B cell (primary cell): ENCODE measurements around the gene BMERB1. TPM values are rescaled to one million over a fixed set of nuclear protein-coding genes. Genes with fewer than 3 reads are reported as not detected.

Source experiments
- ATAC-seq: fragments of 200-7000 bp; cut with Tn5 transposase; one replicate; pipeline ENCODE4 v1.10.0; 2021; ENCODE audit warnings: low read depth, mild to moderate bottlenecking, moderate number of reproducible peaks, moderate library complexity
- CTCF ChIA-PET: fragments of 350-600 bp; sonication (Branson Sonifier 250); formaldehyde crosslinking; loops from one replicate; lab custom pipeline; 2021; ENCODE audit warnings: antibody characterized with exemption, inconsistent platforms; lab: Charles Lee
- POLR2A ChIA-PET: fragments of 350-600 bp; sonication (Branson Sonifier 250); formaldehyde crosslinking; loops from one replicate; lab custom pipeline; 2021; ENCODE audit warnings: antibody characterized with exemption; lab: Charles Lee
- DNase-seq: peaks from one replicate; pipeline ENCODE4 v3.0.0; 2013
- H2AFZ ChIP-seq: 2 replicates; pipeline ENCODE4 v1.6.1; 2012; ENCODE audit warnings: mild to moderate bottlenecking, low read depth, low read length; ENCODE audit not compliant: insufficient read depth, poor library complexity, severe bottlenecking
- H3K27ac ChIP-seq, 2 donors: 1 replicate in 1 of 2; 2 replicates in 1 of 2; pipeline ENCODE4 v1.5.1; 2012 to 2013; ENCODE audit warnings: low read length in 2 of 2, mild to moderate bottlenecking in 2 of 2, moderate library complexity in 1 of 2
- H3K27me3 ChIP-seq, 4 experiments: fragments of 200-600 bp in 1 of 4; sonication (generic) in 1 of 4; replicated peaks in 1 of 4; 1 replicate in 2 of 4; 2 replicates in 2 of 4; pipeline versions ENCODE4 v1.6.1 to v1.7.0; 2013 to 2016; ENCODE audit warnings: low read length in 3 of 4, mild to moderate bottlenecking in 2 of 4, mixed read lengths in 1 of 4, moderate library complexity in 1 of 4; ENCODE audit not compliant: insufficient read depth in 4 of 4, control insufficient read depth in 3 of 4; ENCODE audit errors: control extremely low read depth in 1 of 4
- H3K36me3 ChIP-seq, 2 experiments: replicated peaks in 1 of 2; 1 replicate in 1 of 2; 2 replicates in 1 of 2; pipeline versions ENCODE4 v1.6.1 to v1.7.1; 2013; ENCODE audit warnings: low read length in 1 of 2; ENCODE audit not compliant: insufficient read depth in 2 of 2, control insufficient read depth in 1 of 2; ENCODE audit errors: control extremely low read depth in 1 of 2, extremely low read depth in 1 of 2
- H3K4me1 ChIP-seq, 2 donors: fragments of 200-600 bp in 1 of 2; sonication (generic) in 1 of 2; 1 replicate in 1 of 2; 2 replicates in 1 of 2; pipeline versions ENCODE4 v1.5.1 to v1.6.1; 2013 to 2017; ENCODE audit warnings: low read length in 2 of 2; ENCODE audit not compliant: control insufficient read depth in 2 of 2, insufficient read depth in 2 of 2
- H3K4me2 ChIP-seq: replicated peaks from 2 replicates; pipeline ENCODE3; 2012; ENCODE audit warnings: mild to moderate bottlenecking, low read depth, low read length; ENCODE audit not compliant: poor library complexity, severe bottlenecking
- H3K4me3 ChIP-seq, 5 experiments: fragments of 200-600 bp in 1 of 5; sonication (generic) in 1 of 5; 1 replicate in 3 of 5; 2 replicates in 2 of 5; pipeline versions ENCODE4 v1.5.1 to v1.7.0; 2011 to 2016; ENCODE audit warnings: low read length in 4 of 5, mild to moderate bottlenecking in 4 of 5, low read depth in 2 of 5, control low read depth in 1 of 5, moderate library complexity in 1 of 5; ENCODE audit not compliant: insufficient read depth in 1 of 5; ENCODE audit errors: control extremely low read depth in 1 of 5, extremely low read depth in 1 of 5
- H3K79me2 ChIP-seq: fragments of 200-600 bp; sonication (generic); one replicate; pipeline ENCODE4 v1.6.0; 2016; ENCODE audit warnings: low read length; ENCODE audit not compliant: control insufficient read depth, insufficient read depth
- H3K9ac ChIP-seq: fragments of 200-600 bp; sonication (generic); 2 replicates; pipeline ENCODE4 v1.6.1; 2017; ENCODE audit warnings: mild to moderate bottlenecking, low read length, moderate library complexity
- H3K9me3 ChIP-seq, 3 donors: one replicate each; pipeline versions ENCODE4 v1.6.1 to v1.7.1; 2013; ENCODE audit warnings: low read length in 2 of 3; ENCODE audit not compliant: control insufficient read depth in 2 of 3, insufficient read depth in 1 of 3; ENCODE audit errors: control extremely low read depth in 1 of 3
- H4K20me1 ChIP-seq: 2 replicates; pipeline ENCODE4 v1.6.0; 2012; ENCODE audit warnings: mild to moderate bottlenecking, low read length; ENCODE audit not compliant: insufficient read depth, control insufficient read depth, poor library complexity, severe bottlenecking
- H3K27ac Mint-ChIP-seq: one replicate; pipeline ENCODE4 v1.8.0; 2021; ENCODE audit warnings: mixed read lengths
- H3K27me3 Mint-ChIP-seq: one replicate; pipeline ENCODE4 v1.8.0; 2021; ENCODE audit warnings: mixed read lengths
- H3K4me1 Mint-ChIP-seq: one replicate; pipeline ENCODE4 v1.8.0; 2021; ENCODE audit warnings: mixed read lengths
- H3K4me3 Mint-ChIP-seq: one replicate; pipeline ENCODE4 v1.8.0; 2021; ENCODE audit warnings: mixed read lengths
- H3K9me3 Mint-ChIP-seq: one replicate; pipeline ENCODE4 v1.8.0; 2022; ENCODE audit warnings: mixed read lengths; ENCODE audit not compliant: insufficient read depth
- CTCF ChIP-seq: fragments of 200-600 bp; IDR thresholded peaks from one replicate; pipeline ENCODE4 v1.8.0; 2022; ENCODE audit warnings: antibody characterized with exemption, mild to moderate bottlenecking
- EZH2 ChIP-seq: IDR thresholded peaks from 2 replicates; pipeline ENCODE4 v1.6.1; 2012; ENCODE audit warnings: borderline replicate concordance, low read depth, mild to moderate bottlenecking, moderate library complexity, low read length; ENCODE audit not compliant: insufficient read depth, poor library complexity, severe bottlenecking
- WGBS: methylation state at CpG from one replicate; pipeline ENCODE4 v1.1.5; 2013; ENCODE audit warnings: missing lambda C conversion rate; ENCODE audit not compliant: insufficient coverage; 5-methylcytosine and 5-hydroxymethylcytosine counted together
- intact Hi-C: fragments of 100-400 bp; cut with micrococcal nuclease; formaldehyde crosslinking; loops from one replicate; pipeline ENCODE4 v1.10.0; 2022
- polyA plus RNA-seq: library from polyadenylated mRNA; depleted of rRNA; stranded (reverse); fragments of >200 nt; gene quantifications from 2 replicates; pipeline ENCODE4 v1.2.3, GENCODE V29; 2012
- total RNA-seq, 2 donors: library from RNA; stranded (reverse); fragments of 120-200 nt in 1 of 2; gene quantifications; 1 replicate in 1 of 2; 2 replicates in 1 of 2; pipeline versions ENCODE4 v1.2.3 to v1.2.4, GENCODE V29; 2013 to 2022

Gene BMERB1
- total and polyA plus RNA-seq, 2 donors (not counting 1 experiment from before 2014, with no cell fraction given) = 2.2 to 11.2 TPM

- H3K27me3 Mint-ChIP-seq = no peaks in the 10 kb centered on the region
- Histone ChIP-seq H3K4me3 (no peak overlapping the region), H3K4me2 (no peak overlapping the region), H3K27me3 (no peaks in the 10 kb centered on the region), H2AFZ (no peak overlapping the region), H4K20me1 (peaks cover 18% of the 10 kb centered on the region), H3K4me1 (no peaks in the 10 kb centered on the region), H3K9me3 (no peaks in the 10 kb centered on the region), H3K9ac (no peak overlapping the region), H3K36me3 (peaks cover 5 to 87% of the 10 kb centered on the region in 2 experiments), H3K79me2 (peaks cover 15% of the 10 kb centered on the region), H3K27ac (no peak overlapping the region)
- DNase-seq (no peak), ATAC-seq (no peak)
- no peak for TF ChIP-seq CTCF
- no peak for TF ChIP-seq EZH2
- intact Hi-C loops = no loop called here
- no peaks in the 10 kb centered on the region for H3K4me1 Mint-ChIP-seq
- no peak overlapping the region for H3K27ac Mint-ChIP-seq
- no peaks in the 10 kb centered on the region for H3K9me3 Mint-ChIP-seq
- POLR2A ChIA-PET = interaction anchor here (0.7 kb wide), 1 partner anchor 103 kb away, joined by 3 read pairs; no protein-coding TSS in a partner anchor
- whole genome bisulfite sequencing = 100% methylated on average over 2 of the region's 4 CpGs
- CTCF ChIA-PET = interaction anchor here (0.7 kb wide), 1 partner anchor 29 kb away, joined by 5 read pairs; the partner anchor contains the start of gene MARF1
- no peak overlapping the region for H3K4me3 Mint-ChIP-seq
Observed at GRCh38 chr16:15613676-15614075, 179.3 kb downstream of the BMERB1 start.

GRCh38 chr16:15616012-15616411, 181.6 kb downstream of the BMERB1 start:
- peaks cover 11% of the 10 kb centered on the region for H3K79me2 ChIP-seq
- CTCF ChIA-PET = interaction anchor here (1.6 kb wide), 1 partner anchor 26 kb away, joined by 6 read pairs; no protein-coding TSS in a partner anchor
- no peak overlapping the region for H3K27ac ChIP-seq
- POLR2A ChIA-PET = no interaction called here
- ATAC-seq = no peak
- H3K27me3 ChIP-seq = no peaks in the 10 kb centered on the region
- H3K9ac ChIP-seq = no peak overlapping the region
- WGBS = 100% methylated on average over 4 of the region's 4 CpGs
- no peak overlapping the region for H3K4me3 Mint-ChIP-seq
- H3K4me1 Mint-ChIP-seq = peaks cover 4% of the 10 kb centered on the region
- H3K9me3 Mint-ChIP-seq = no peaks in the 10 kb centered on the region
- no peak overlapping the region for H2AFZ ChIP-seq
- intact Hi-C loops = no loop called here
- H4K20me1 ChIP-seq = peaks cover 12% of the 10 kb centered on the region
- H3K27ac Mint-ChIP-seq = no peak overlapping the region
- no peak overlapping the region for H3K4me2 ChIP-seq
- H3K9me3 ChIP-seq = no peaks in the 10 kb centered on the region
- H3K36me3 ChIP-seq = peaks cover 10 to 87% of the 10 kb centered on the region in 2 experiments
- DNase-seq = no peak
- no peaks in the 10 kb centered on the region for H3K4me1 ChIP-seq
- H3K27me3 Mint-ChIP-seq = no peaks in the 10 kb centered on the region
- no peak overlapping the region for H3K4me3 ChIP-seq
- TF ChIP-seq CTCF (no peak), EZH2 (no peak)
